HG03045 (cell line): ENCODE results near the gene SPACDR.

ENCODE experiments used
- ATAC-seq: cut with Tn5 transposase; IDR thresholded peaks from one replicate; pipeline ENCODE4 v1.9.1; 2021; ENCODE audit warnings: mild to moderate bottlenecking, moderate library complexity; ENCODE audit not compliant: unreplicated experiment

Gene SPACDR

DNA sequence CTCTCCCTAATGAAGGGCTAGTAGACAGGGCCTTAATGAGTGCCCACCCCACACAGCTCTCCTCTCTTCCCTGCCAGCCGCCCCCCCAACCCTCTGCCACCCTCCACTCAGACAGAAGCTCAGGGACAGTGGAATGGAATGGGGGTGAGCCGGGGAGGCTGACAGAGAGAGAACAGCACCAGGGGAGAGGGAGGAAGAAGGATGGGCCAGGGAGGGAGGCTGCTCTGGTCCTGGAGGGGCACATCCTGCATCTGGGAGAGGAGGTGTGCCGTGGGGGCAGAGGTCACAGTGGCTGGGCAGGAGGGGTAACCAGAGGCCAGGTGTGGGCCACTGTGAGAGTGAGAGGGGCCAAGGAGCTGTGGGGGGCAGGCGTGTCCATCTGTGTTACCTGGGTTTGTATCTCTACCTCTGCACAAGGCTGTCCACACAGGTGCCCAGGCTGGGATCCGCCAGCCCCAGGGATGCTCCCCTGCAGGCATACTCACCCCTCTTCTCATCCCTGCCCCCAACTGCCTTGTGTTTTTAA is 22.1 kb upstream of the SPACDR start:
- no peak for ATAC-seq

DNA sequence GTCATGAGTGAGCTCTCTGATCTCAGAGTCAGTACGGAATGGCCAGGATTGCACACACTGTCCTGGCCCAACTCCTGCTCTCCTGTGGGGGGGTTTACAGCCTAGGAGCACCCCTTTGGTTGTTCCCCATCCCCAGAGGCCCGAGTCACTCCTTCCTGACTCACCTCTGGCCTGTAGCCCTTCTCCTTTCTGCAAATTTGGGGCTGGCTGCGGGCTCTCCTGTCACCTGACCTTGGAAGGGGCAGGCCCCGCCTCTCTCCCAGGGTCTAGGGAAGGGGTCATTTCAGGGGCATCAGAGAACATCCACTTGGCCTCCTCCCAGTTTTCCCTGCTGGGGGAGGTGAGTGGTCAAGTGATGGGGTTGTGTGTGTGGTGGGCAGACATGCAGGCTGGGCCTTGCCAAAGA is 21.4 kb upstream of the SPACDR start:
- ATAC-seq = no peak

DNA sequence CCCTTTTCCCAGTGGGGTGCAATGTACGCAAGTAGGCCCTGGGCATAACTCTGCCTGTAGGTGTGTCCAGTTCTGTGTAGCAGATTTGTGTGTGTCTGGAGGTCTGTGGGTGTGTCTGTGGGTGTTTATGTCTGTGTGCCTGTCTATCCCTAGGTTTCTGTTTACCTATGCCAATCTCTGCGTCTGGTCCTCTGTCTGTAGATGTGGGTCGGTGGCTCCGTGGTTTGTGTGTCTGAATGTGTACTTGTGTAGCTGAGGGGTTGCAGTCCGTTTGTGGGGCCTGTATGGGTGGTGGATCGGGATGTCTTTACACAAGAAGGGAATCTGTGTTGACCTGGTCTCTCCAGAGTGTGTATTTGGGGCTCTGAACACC is 20.6 kb upstream of the SPACDR start:
- no peak for ATAC-seq

DNA sequence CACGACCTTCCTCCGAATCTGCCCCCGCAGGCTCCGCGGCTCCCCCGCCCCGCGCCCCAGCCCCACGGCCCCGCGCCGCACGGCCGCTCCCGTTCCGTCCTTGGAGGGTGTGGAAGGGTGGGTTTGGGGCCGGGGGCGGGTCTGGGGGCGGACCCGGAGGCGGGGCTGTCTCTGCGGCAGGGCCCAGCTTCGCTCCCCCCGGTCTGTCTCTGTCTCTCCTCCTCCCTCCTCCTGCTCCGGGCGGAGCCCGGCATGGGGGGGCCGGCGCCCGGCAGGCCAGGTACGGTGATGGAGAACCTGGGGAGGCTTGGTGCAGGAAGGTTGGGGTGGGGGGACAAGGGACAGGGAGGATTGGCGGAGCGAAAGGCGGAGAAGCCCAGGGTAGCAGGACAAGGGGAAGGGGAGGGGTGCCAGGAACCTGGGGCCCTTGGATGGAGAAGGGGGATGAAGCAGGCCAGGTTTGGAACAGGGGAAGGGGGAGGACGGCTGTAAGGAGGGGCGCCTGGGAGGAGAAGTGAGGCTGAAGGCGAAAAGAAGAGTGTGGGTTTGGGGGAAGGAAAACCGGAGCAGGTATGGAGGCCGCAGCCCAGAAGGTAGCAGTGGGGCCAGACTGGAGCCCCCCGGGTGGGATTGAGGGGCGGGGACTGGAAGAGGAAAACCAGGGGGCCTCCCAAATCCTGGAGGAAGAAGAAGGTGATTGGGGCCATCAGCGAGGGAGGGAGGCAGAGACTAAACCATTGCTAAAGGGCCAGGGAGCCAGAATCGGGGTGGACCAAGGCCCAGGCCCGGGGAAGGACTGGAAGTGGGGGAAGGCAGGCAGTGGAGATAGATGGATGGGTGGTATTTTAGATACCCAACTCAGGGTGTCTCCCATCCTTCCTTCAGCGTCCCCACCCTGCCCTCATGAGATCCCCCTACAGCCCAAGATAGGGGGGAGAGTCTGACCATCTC is 19.9 kb upstream of the SPACDR start, which contains the start of gene NYAP1:
TSS of gene NYAP1 (plus strand) at position 206 of the 951 bp plus-strand sequence. CDS start 1,385 bp downstream, outside the sequence.
- ATAC-seq = peak; percentile 14

DNA sequence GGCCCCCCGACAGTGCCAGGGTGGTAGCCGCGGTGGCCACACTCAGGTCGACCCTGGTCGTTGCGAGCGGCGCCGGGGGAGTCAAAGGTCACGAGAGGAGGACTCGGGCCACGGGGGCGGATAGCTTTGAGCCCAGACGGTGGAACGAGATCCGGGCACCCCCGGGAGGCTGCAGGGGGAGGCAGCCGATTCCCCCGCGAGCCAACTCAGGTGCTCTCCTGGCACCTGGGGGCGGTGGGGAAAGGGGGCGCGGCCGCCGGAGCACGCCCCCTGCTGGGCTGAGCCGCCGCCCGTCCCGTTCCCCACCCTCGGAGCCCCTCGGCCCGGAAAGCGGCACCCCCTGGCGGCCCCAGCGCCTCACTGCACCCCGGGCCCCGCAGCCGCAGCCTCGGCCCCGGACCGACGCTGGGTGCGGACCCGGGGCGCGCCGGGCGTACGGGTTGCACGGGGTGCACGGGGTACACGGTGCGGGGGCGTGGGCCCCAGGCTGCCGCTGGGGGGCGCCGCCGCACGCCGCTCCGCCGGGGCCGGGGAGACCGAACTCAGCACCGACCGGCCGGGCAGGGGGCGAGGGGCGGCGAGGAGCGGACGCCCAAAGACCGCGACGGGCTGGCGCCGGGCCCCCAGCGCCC is 19.1 kb upstream of the SPACDR start:
- ATAC-seq = peak; percentile 61

DNA sequence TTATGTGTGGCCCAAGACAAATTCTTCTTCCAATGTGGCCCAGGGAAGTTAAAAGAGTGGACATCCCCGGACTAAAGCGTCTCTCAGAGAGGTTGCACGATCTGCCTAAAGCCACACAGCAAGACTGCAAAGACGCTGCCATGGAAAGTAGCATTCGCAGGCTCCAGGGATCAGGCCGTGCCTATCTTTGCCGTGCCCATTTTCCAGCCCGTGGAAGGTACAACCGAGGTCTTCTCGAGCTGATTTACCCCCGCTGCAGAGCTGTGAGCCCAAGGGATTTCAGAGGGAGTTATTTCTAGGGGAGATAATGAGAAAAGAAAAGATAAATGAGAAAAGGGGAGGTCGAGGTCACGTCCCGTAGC is 18.6 kb upstream of the SPACDR start:
- no peak for ATAC-seq

DNA sequence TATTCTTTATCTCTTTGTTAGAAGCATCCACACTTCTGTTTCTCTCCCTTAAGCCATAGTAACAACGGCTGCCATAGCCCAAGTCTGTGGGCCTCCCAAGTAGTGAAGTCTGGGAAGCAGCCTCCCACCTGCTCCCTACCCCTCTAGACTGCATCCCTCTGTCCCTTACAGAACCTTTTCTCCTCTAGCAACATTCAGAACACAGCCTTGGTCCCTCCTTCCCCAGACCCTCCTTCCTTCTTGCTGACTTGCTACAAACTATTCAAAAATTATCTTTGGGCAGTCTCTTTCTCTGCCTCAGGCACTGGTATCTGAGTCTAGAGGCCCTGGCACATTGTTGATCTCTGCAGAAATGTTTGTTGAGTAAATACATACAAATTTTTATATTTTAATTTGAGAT is 17.4 kb upstream of the SPACDR start:
- no peak for ATAC-seq

DNA sequence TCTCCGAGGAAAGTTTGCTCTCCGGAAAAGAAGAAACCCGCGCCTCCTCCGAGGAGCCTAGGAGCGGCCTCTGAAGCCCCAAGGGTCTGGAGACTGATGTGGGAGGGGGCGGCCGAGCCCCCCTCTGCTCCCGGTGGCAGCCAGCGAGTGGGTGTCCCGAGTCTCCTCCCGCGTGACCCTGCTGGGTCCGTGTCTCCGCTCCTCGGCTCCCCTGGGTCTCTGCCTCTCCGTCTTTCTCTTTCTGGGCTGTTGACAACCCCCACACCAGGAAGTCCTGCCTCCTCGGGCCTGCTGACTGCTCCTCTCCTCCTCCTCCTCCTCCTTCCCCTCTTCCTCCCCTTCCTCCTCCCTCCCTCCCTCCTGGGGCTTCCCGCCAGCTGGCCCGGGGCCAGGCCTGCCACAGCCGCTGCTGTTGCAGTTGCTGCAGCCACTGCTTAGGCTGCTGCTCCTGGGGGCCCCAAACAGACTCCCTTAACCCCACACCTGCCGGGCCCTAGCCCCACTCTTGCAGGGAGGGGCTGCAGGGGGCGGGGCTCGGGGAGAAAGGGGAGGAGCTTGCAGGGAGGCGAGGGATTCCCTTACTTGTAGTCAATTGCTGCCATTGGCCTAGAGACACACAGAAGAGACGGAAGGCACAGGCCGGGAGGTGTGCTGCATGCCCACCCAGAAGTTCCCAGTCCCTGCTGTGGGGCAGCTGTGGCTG is 15.0 kb upstream of the SPACDR start, which contains the start of gene TSC22D4:
TSS of gene TSC22D4 (minus strand) at position 257 of the 703 bp plus-strand sequence. CDS start 1,176 bp downstream, outside the sequence.
- ATAC-seq = peak; percentile 52

DNA sequence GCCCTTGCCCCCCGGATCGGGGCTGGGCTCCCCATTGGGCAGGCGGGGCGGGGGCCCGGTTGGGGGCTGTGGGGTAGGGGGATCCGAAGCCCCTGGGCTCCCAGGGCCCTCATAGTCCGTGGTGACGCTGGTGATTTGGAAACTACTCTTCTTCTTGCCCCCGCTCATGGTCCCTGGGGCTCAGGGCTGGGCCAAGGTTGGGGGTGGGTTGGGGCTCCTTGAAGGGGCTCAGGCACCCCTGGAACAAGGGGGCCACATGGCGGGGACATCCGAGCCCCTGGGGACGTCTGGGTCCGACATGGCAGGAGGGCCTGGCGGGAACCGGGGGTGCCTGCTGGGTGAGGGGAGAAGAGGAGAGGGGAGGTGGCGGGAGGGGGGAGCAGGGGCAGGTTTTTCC is 13.8 kb upstream of the SPACDR start:
- ATAC-seq = no peak

DNA sequence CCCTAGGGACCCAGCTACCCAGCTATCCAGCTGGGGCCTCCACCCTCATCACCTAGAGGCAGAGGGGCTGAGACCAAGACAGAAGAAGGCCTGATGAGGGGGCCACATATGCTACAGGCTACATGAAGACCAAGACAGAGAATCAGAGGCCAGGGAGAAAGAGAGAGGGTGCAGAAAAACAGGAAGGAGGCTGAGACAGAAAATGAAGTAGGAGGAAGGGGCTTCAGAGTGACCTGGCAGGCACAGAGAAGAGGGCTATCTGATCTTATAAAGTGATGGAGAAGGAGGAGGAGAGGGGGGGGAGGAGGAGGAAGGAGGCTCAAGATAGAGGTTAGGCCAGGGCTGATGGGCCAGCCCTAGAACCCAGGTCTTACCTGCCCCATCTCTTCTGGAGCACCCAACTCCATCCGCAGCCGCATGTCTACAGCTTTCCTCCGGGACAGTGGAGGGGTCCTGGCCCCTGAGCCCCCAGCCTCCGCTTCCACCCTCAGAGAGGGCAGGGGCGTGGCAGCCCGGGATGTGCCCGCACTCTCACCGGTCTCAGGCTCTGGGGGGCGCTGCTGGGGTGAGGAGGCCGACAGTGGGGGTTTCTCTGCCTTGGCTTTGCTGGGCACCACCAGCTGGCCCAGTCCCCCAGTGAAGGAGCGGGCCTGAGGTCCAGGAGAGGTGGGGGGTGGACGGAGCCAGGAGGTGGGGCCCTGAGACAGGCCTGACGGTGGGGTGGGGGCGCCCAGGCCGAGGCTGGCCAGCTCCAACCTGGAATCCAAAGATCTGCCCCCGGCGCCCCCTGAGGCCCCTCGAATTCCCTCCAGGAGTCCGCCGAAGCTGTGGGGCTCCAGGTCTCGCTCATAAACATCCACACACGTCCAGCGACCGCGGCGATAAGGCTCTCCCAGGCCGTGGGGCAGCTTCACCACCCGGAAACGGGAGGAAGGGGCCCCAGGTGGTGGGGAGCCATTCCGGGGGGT is 13.1 kb upstream of the SPACDR start:
- no peak for ATAC-seq

DNA sequence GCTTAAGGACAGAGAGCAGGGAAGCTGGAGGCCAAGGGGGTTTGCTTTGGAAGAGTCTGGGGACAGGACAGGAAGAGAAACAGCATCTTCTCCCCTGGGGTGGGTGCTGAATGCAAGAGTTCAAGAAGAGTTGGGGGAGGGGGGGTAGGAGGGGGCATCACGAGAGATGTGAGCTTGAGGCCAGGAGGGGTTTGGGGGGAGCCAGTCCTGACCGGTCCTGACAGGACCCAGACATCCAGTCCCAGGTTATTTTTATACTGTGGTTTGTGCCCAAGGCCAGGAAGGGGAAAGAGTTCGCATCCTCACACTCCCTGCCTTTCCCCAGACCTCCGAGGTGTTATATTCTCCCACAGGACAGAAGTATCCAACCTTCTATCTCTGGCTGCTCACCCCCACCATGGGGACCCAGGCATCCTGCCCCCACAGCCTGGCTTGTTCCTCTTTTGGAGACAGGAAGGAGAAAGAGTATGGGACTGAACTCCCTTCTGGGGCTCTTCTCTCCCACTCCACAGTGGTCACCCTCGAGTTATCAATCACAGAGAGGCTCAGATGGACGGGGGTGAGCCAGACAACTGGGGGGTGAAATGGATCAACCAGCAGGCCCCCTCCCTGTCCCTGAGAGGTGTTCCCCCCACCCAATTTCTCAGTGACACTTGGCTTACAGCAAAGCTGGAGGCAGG is 12.2 kb upstream of the SPACDR start:
- ATAC-seq = no peak

DNA sequence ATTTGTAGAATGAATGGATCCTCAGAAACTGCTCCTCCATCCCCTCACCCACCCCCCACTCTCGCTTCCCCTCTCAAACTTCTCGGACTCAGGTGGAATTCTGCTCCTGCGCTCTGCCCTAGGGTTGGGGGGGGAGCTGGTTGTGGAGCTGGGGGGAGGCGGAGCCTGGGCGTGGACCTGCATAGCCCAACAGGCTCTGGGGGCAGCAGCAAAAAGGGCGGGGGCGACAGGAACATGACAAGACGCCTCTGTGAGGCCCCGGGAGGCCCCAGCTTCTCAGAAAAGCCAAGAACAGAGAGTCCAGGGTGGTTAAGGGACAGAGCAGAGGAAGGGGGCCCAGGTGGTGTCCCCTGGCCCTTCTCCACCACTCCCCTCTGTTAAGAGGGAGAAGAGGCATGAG is 11.5 kb upstream of the SPACDR start:
- no peak for ATAC-seq

DNA sequence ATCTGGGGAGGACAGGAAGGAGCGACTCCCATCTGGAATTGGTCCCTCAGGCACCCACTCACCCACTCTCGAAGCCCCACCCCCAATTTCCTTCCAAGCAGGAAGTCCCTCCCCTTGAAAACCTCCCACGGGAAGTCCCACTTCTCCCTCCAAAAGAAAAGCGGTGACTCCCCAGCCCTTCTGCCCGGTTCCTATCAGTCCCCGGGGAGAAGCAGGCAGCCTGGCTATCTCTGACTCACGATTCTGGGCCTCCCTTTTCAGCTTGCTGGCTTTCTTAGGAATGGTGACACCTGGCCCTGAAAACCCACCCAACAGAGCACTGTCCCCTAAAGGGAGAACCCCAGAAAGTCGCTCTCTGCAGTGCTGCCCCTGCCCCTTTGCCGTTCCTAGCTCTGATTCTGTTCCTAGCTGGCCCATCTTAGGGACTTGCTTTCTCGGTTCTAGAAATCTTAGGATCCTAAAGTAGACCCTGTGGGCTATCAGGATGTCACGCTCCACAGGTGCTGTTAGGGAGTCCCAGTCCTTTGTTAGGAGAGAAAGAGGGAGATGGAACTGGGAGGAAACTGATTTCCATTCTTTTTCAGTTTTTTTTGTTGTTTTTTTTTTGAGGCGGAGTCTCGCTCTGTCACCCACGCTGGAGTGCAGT is 8.9 kb upstream of the SPACDR start:
- no peak for ATAC-seq

DNA sequence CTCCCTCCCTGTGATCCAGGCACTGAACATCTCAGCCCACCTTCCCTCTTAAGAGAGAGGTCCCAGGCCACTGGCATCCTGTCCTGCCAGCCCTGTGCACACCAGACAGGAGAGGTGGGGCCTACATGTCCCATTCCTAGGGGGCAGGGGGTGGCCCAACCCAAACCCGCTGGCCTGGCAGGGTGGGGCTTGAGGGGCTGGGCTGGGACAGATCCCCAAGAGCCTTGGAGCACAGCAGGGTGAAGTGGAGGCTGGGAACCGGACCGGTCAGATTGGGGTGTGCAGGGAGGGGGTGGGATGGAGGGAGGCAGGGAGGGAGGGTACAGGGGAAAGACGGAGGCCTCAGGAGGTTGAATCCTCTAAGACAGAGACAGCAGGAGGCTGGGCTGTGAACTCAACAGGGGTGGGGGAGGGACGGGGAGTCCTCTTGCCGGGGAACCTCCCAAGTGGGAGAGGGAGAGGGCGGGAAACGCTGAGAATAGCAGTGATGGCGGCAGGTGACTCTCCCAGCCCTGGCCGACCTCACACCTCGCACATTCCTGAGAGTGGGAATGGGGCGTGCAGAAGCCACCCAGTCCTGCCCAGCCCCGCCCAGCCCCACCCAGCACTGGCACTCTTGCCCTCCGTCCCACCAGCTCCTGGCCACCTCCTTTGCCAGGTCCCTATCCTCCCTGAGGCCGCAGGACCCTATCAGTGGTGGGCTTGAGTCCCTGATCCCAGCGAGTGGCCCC is 8.2 kb upstream of the SPACDR start:
- no peak for ATAC-seq

DNA sequence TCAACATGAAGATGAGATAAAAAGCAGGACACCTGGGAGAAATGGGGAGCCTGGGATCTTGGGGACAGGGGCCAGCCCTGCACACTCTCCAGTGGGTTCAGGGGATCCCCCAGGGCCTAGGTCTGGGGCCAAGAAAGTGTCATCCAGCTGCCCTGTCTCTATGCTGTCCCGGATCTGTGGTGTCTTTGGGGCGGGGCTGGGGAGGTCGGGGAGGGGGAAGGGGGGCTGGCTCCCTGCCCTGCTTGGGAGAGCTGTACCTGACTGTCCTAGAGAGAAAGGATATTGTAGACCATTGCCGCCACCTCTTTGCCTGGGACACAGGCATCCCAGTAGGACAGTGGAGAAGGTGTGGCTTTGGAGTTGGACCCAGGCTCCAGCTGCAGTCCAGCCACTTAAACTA is 7.0 kb upstream of the SPACDR start:
- ATAC-seq = no peak

DNA sequence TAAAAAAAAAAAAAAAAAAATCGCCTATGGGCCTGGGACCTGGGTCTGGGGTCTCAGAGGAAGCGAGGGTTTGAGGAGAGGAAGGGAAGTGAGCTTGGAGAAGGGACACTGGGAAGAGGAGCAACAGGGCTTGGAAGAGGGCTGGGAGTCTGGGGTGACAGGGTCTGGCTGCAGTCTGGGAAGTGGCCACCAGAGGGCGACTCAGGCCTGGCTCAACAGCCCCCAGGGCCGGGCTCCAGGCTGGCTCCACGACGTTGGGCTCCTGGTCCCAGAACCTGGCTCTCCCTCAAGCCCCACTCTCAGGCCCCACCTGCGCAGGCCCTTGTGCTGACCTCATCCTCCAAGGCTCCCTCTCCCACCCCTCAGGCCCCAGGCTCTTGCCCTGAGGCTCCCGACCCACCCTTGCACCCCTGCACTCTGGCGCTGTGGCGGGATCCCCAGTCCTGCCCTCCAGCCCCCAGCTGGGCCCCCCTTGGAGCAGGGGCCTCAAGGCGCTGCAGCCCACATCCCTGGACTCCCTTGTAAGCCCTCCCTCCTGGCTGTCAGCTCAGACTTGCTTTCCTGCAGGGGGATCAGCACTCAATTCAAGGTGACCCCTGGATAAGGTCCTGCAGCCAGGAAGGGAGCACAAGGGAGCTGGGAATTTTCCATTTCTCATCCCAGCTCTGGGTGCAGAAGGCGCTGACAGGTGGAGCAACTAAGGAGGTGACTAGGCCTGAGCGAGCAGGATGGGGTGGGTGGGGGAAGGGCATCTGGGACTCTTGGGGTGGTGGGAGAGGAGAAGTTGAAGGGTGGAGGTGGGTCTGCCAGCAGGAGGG is 5.4 kb upstream of the SPACDR start:
- ATAC-seq = peak; percentile 61

DNA sequence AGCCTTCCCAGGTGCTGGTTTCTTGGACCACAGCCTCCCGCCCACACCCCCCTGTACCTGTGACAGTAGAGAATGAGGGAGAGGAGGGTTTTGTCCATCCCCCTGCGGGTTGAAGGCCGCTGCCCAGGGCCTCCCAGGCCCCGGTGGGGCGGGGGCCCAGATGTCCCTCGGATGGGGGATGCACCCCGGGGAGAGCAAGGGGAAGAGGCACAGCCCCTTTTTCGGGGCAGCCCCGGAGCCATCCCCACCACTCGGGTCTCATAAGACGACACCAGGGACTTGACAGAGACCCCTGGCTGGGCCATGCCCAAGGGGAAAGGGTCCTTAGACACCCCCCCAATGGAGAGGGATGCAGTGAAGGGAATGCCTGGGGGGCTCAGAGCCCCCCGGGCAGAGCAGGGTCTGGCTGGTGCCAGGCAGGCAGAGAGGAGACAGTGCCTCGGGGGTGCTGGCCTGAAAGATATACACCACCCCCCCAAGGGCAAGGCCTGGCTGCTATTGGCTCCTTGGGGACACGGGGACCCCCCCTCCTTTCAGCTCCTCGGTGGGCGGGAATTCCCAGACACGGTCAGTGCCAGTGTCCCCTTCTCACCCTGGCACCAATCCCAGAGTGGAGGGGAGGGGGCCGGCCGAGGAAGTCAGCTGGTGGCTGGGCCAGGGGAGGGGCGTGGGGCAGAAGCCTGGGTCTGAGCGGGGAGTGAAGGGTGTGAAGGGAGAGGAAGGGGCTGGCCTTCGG is 3.7 kb upstream of the SPACDR start:
- ATAC-seq = no peak
